ENCODE results near the gene SFXN5.

GRCh38 chr2:73111073-73112025 lies 39.8 kb upstream of the SFXN5 start:
- TF ChIP-seq EZH2 (IDR thresholded peaks at IDR 0.05; ENCODE audit: borderline replicate concordance, low read length) (no peak), CTCF (conservative IDR thresholded peaks at IDR 0.05 in 1 of 2, IDR thresholded peaks at IDR 0.05 in 1 of 2; ENCODE audit: extremely low read depth in 1 of 2, insufficient read depth in 1 of 2, low read depth in 1 of 2, low read length in 2 of 2) (no peak)
